Hindlimb muscle (tissue), 1 donor: ENCODE data around the gene EEPD1. TPM values are rescaled to one million over a fixed set of nuclear protein-coding genes. Genes with fewer than 3 reads are reported as not detected.
"Not testable (repeated sequence)": the region's sequence is repeated elsewhere in the genome, so short reads cannot be mapped to it uniquely, and the experiment has no call there.

Source experiments
- DNase-seq: peaks from one replicate; pipeline ENCODE4 v3.0.0-alpha.2; 2013
- polyA plus RNA-seq: library from polyadenylated mRNA; unstranded; fragments of 120-200 nt; gene quantifications from one replicate; pipeline ENCODE4 v1.2.1, GENCODE V29; 2013; ENCODE audit not compliant: insufficient read length

Gene EEPD1
- 14.7 TPM for polyA plus RNA-seq

GRCh38 chr7:36152756-36153570, at the start of gene EEPD1:
Gene EEPD1 (plus strand): TSS chr7:36153254. CDS start chr7:36154325, 1,071 bp downstream.
- peak; percentile 99 for DNase-seq

GRCh38 chr7:36103837-36104561, 49.1 kb upstream of the EEPD1 start:
- DNase-seq, result no peak

GRCh38 chr7:36106972-36107908, 45.8 kb upstream of the EEPD1 start:
- DNase-seq, result not testable (repeated sequence)

- no peak for DNase-seq
Observed at GRCh38 chr7:36107926-36108631, 45.0 kb upstream of the EEPD1 start.

GRCh38 chr7:36109013-36109627, 43.9 kb upstream of the EEPD1 start:
- DNase-seq, result no peak

- no peak for DNase-seq
Observed at GRCh38 chr7:36110584-36110983, 42.5 kb upstream of the EEPD1 start.

- DNase-seq, result no peak
Observed at GRCh38 chr7:36112969-36113368, 40.1 kb upstream of the EEPD1 start.

GRCh38 chr7:36114355-36114754, 38.7 kb upstream of the EEPD1 start:
- DNase-seq, result no peak

GRCh38 chr7:36115448-36116321, 37.4 kb upstream of the EEPD1 start:
- DNase-seq, result no peak

- no peak for DNase-seq
Observed at GRCh38 chr7:36116347-36117202, 36.5 kb upstream of the EEPD1 start.

GRCh38 chr7:36117203-36117840, 35.7 kb upstream of the EEPD1 start:
- DNase-seq, result no peak

GRCh38 chr7:36118344-36118743, 34.7 kb upstream of the EEPD1 start:
- no peak for DNase-seq

- peak; percentile 52 for DNase-seq
Observed at GRCh38 chr7:36119005-36119706, 33.9 kb upstream of the EEPD1 start.

GRCh38 chr7:36119983-36120646, 32.9 kb upstream of the EEPD1 start:
- DNase-seq, result not testable (repeated sequence)

GRCh38 chr7:36125630-36126029, 27.4 kb upstream of the EEPD1 start:
- DNase-seq, result not testable (repeated sequence)

GRCh38 chr7:36127075-36127740, 25.8 kb upstream of the EEPD1 start:
- DNase-seq, result no peak

- DNase-seq, result peak; percentile 64
Observed at GRCh38 chr7:36128448-36129047, 24.5 kb upstream of the EEPD1 start.
